ENCODE measurements around the gene SLC16A5.
A peak's percentile ranks its signal among the peaks of the same experiment; 100 is the strongest.
"Not testable (repeated sequence)": the region's sequence is repeated elsewhere in the genome, so short reads cannot be mapped to it uniquely, and the experiment has no call there.

The SLC16A5 gene

GRCh38 chr17:75087558-75088453 lies at the start of gene SLC16A5:
Gene SLC16A5 (plus strand): TSS chr17:75087954. CDS start chr17:75093637, 5,683 bp downstream.
- peak; percentile 88 for DNase-seq

- no peak for DNase-seq
Observed at GRCh38 chr17:75039238-75039637, 48.5 kb upstream of the SLC16A5 start.

GRCh38 chr17:75041656-75042280 lies 46.0 kb upstream of the SLC16A5 start:
- DNase-seq, result no peak

- DNase-seq, result not testable (repeated sequence)
Observed at GRCh38 chr17:75043789-75044188, 44.0 kb upstream of the SLC16A5 start.

GRCh38 chr17:75044716-75045115 lies 43.0 kb upstream of the SLC16A5 start:
- DNase-seq, result no peak

- not testable (repeated sequence) for DNase-seq
Observed at GRCh38 chr17:75045946-75046406, 41.8 kb upstream of the SLC16A5 start.

- peak; percentile 99 for DNase-seq
Observed at GRCh38 chr17:75046407-75047289, 41.1 kb upstream of the SLC16A5 start, which contains the start of the genes ATP5PD and KCTD2. Gene ATP5PD (minus strand): TSS chr17:75046969. CDS start chr17:75042650, 4,319 bp downstream. Gene KCTD2 (plus strand): TSS chr17:75047225. CDS start chr17:75047251, 26 bp downstream.

- peak; percentile 43 for DNase-seq
Observed at GRCh38 chr17:75047398-75048098, 40.2 kb upstream of the SLC16A5 start.

GRCh38 chr17:75048249-75048878 lies 39.4 kb upstream of the SLC16A5 start:
- no peak for DNase-seq

- no peak for DNase-seq
Observed at GRCh38 chr17:75049057-75049456, 38.7 kb upstream of the SLC16A5 start.

GRCh38 chr17:75049706-75050105 lies 38.0 kb upstream of the SLC16A5 start:
- no peak for DNase-seq

- no peak for DNase-seq
Observed at GRCh38 chr17:75051941-75052340, 35.8 kb upstream of the SLC16A5 start.

- DNase-seq, result no peak
Observed at GRCh38 chr17:75059369-75060345, 28.1 kb upstream of the SLC16A5 start.

- DNase-seq, result no peak
Observed at GRCh38 chr17:75060434-75061054, 27.2 kb upstream of the SLC16A5 start.

- DNase-seq, result no peak
Observed at GRCh38 chr17:75061055-75061438, 26.7 kb upstream of the SLC16A5 start.

GRCh38 chr17:75061618-75062017 lies 26.1 kb upstream of the SLC16A5 start:
- DNase-seq, result no peak

- no peak for DNase-seq
Observed at GRCh38 chr17:75063201-75063600, 24.6 kb upstream of the SLC16A5 start.

- DNase-seq, result no peak
Observed at GRCh38 chr17:75063626-75064025, 24.1 kb upstream of the SLC16A5 start.

- DNase-seq, result no peak
Observed at GRCh38 chr17:75064040-75064439, 23.7 kb upstream of the SLC16A5 start.

- no peak for DNase-seq
Observed at GRCh38 chr17:75064460-75064859, 23.3 kb upstream of the SLC16A5 start.

All from NCI-H69 (cell line).